ENCODE measurements around the gene USP10.

DNA sequence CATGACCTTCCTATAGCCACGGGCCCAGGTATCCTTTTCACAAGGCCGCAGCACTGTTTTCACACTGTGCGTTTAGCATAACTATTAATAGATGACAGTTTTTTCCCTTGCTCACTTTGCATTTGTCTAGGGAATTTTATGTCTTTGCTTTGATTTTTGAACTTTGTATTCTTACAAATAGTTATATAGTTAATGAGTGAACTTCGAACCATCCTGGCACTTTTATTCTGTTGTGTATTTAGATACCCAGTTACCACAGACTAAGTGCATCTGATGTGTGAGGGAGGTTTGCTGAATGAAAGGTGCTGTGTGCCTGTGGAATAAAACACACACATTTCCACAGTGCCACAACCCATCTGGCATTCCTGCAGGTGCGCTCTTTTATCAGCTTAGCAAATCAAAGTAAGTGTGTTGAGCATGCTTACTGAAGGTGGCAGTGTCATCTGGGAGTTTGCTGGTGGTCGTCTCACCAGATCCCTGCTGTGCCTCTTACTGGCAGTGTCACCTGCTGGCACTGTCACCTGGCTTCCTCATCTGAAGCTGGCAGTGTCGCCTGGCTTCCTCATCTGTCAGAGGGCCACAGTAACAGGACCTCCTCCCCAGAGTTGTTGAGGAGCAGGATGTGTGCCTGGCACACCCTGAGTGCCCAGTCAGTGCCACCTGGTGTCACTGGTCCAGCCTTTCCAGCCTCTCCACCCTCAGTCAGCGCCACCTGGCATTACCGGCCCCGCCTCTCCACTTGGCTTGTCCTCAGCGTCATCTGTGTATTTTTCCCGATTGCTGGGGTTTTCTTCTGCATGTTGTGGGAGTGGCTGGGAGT lies 37.6 kb downstream of the USP10 start:
- TF ChIP-seq, protein P1, sequence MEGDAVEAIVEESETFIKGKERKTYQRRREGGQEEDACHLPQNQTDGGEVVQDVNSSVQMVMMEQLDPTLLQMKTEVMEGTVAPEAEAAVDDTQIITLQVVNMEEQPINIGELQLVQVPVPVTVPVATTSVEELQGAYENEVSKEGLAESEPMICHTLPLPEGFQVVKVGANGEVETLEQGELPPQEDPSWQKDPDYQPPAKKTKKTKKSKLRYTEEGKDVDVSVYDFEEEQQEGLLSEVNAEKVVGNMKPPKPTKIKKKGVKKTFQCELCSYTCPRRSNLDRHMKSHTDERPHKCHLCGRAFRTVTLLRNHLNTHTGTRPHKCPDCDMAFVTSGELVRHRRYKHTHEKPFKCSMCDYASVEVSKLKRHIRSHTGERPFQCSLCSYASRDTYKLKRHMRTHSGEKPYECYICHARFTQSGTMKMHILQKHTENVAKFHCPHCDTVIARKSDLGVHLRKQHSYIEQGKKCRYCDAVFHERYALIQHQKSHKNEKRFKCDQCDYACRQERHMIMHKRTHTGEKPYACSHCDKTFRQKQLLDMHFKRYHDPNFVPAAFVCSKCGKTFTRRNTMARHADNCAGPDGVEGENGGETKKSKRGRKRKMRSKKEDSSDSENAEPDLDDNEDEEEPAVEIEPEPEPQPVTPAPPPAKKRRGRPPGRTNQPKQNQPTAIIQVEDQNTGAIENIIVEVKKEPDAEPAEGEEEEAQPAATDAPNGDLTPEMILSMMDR (IDR thresholded peaks at IDR 0.05) = no peak
- TF ChIP-seq POLR2A (IDR thresholded peaks at IDR 0.05) = no peak

Data from tibial nerve (tissue), 3 donors.